Activated naive CD4-positive, alpha-beta T cell treated with anti-CD3 and anti-CD28 coated beads, Interleukin-2, amount 50 U/mL, for 72 hours (primary cell): ENCODE results near the gene LRRFIP1. TPM values are rescaled to one million over a fixed set of nuclear protein-coding genes. Genes with fewer than 3 reads are reported as not detected.
"Not testable (repeated sequence)": the region's sequence is repeated elsewhere in the genome, so short reads cannot be mapped to it uniquely, and the experiment has no call there.

Experiments used
- ATAC-seq, 2 donors: fragments of 150-1000 bp; cut with Tn5 transposase; 2 replicates each; pipeline ENCODE4 v1.10.0; 2021; ENCODE audit warnings: mild to moderate bottlenecking in 2 of 2, moderate library complexity in 2 of 2
- DNase-seq, 2 donors: peaks; one replicate each; pipeline ENCODE4 v3.0.0; 2021 to 2022; ENCODE audit warnings: low spot score in 2 of 2
- H3K27ac Mint-ChIP-seq, 2 donors: one replicate each; pipeline ENCODE4 v1.8.0; 2022; ENCODE audit warnings: mild to moderate bottlenecking in 2 of 2, mixed read lengths in 2 of 2
- H3K36me3 Mint-ChIP-seq, 2 donors: one replicate each; pipeline ENCODE4 v1.8.0; 2022; ENCODE audit warnings: mixed read lengths in 2 of 2
- H3K9me3 Mint-ChIP-seq, 2 donors: one replicate each; pipeline ENCODE4 v1.8.0; 2022; ENCODE audit warnings: mixed read lengths in 2 of 2
- total RNA-seq, 2 donors: library from RNA; stranded (reverse); gene quantifications; one replicate each; pipeline ENCODE4 v1.2.3, GENCODE V29; 2022

LRRFIP1 gene
- total RNA-seq, 2 donors from 2014 or later, result 190 to 193 TPM

GRCh38 chr2:237760506-237761502 is 133.4 kb downstream of the LRRFIP1 start:
- DNase-seq (no peak), ATAC-seq (no peak)
- no peaks in the 10 kb centered on the region for H3K9me3 Mint-ChIP-seq
- H3K36me3 Mint-ChIP-seq, result peaks cover 12 to 13% of the 10 kb centered on the region in 2 donors
- H3K27ac Mint-ChIP-seq, result no peak overlapping the region

GRCh38 chr2:237762291-237763182 is 135.2 kb downstream of the LRRFIP1 start:
- H3K36me3 Mint-ChIP-seq, result peaks cover 7 to 13% of the 10 kb centered on the region in 2 donors
- ATAC-seq, result peak; percentile 16 to 92
- DNase-seq, H3K9me3 Mint-ChIP-seq: not testable (repeated sequence)
- peak overlapping the region; percentile 35 to 70 for H3K27ac Mint-ChIP-seq

- Mint-ChIP-seq H3K36me3 (peaks cover 7 to 13% of the 10 kb centered on the region in 2 donors), H3K27ac (peak overlapping the region in 1 of 2 donors; percentile 35), H3K9me3 (no peaks in the 10 kb centered on the region)
- DNase-seq, result no peak
- no peak for ATAC-seq
These were observed 136.4 kb downstream of the LRRFIP1 start for GRCh38 chr2:237763812-237764211.

GRCh38 chr2:237765122-237765521 is 137.7 kb downstream of the LRRFIP1 start:
- not testable (repeated sequence) for H3K27ac Mint-ChIP-seq, H3K9me3 Mint-ChIP-seq, ATAC-seq, DNase-seq
- H3K36me3 Mint-ChIP-seq, result peaks cover 4 to 11% of the 10 kb centered on the region in 2 donors

GRCh38 chr2:237765875-237766274 is 138.5 kb downstream of the LRRFIP1 start:
- H3K9me3 Mint-ChIP-seq, result no peaks in the 10 kb centered on the region
- peaks cover 0 to 7% of the 10 kb centered on the region in 2 donors for H3K36me3 Mint-ChIP-seq
- ATAC-seq (no peak), DNase-seq (no peak)
- H3K27ac Mint-ChIP-seq, result no peak overlapping the region

GRCh38 chr2:237766340-237766739 is 139.0 kb downstream of the LRRFIP1 start:
- DNase-seq (no peak), ATAC-seq (no peak)
- Mint-ChIP-seq H3K36me3 (peaks cover 0 to 7% of the 10 kb centered on the region in 2 donors), H3K9me3 (no peaks in the 10 kb centered on the region), H3K27ac (no peak overlapping the region)

- Mint-ChIP-seq H3K27ac (peak overlapping the region; percentile 27 to 73), H3K36me3 (peaks cover 21 to 30% of the 10 kb centered on the region in 2 donors), H3K9me3 (no peaks in the 10 kb centered on the region)
- no peak for DNase-seq
- ATAC-seq, result no peak
These were observed 145.1 kb downstream of the LRRFIP1 start for GRCh38 chr2:237772513-237772912.

GRCh38 chr2:237773826-237774225 is 146.4 kb downstream of the LRRFIP1 start:
- DNase-seq (no peak), ATAC-seq (no peak)
- Mint-ChIP-seq H3K27ac (no peak overlapping the region), H3K36me3 (peaks cover 29 to 41% of the 10 kb centered on the region in 2 donors), H3K9me3 (no peaks in the 10 kb centered on the region)

GRCh38 chr2:237774811-237775553 is 147.6 kb downstream of the LRRFIP1 start:
- peak; percentile 75 to 79 for ATAC-seq
- H3K27ac Mint-ChIP-seq, result peak overlapping the region; percentile 72 to 81
- peaks cover 40 to 51% of the 10 kb centered on the region in 2 donors for H3K36me3 Mint-ChIP-seq
- no peaks in the 10 kb centered on the region for H3K9me3 Mint-ChIP-seq
- peak in 1 of 2 donors; percentile 53 for DNase-seq

GRCh38 chr2:237779521-237779920 is 152.1 kb downstream of the LRRFIP1 start:
- DNase-seq (no peak), ATAC-seq (no peak)
- peaks cover 60 to 83% of the 10 kb centered on the region in 2 donors for H3K36me3 Mint-ChIP-seq

GRCh38 chr2:237782181-237782580 is 154.8 kb downstream of the LRRFIP1 start:
- Mint-ChIP-seq H3K9me3 (peaks cover 3 to 19% of the 10 kb centered on the region in 2 donors), H3K36me3 (peaks cover 64 to 86% of the 10 kb centered on the region in 2 donors), H3K27ac (peak overlapping the region in 1 of 2 donors; percentile 52)
- DNase-seq (no peak), ATAC-seq (peak in 1 of 2 donors; percentile 13)

More at GRCh38 chr2:237779521-237779920, 152.1 kb downstream of the LRRFIP1 start:
- Mint-ChIP-seq H3K27ac (no peak overlapping the region), H3K9me3 (peaks cover 0 to 3% of the 10 kb centered on the region in 2 donors)

GRCh38 chr2:237783678-237784077 is 156.3 kb downstream of the LRRFIP1 start:
- Mint-ChIP-seq H3K36me3 (peaks cover 57 to 76% of the 10 kb centered on the region in 2 donors), H3K9me3 (peaks cover 3 to 19% of the 10 kb centered on the region in 2 donors)
- H3K27ac Mint-ChIP-seq, DNase-seq, ATAC-seq: not testable (repeated sequence)

GRCh38 chr2:237786936-237787335 is 159.5 kb downstream of the LRRFIP1 start:
- H3K9me3 Mint-ChIP-seq, result peaks cover 3 to 19% of the 10 kb centered on the region in 2 donors
- no peak for ATAC-seq
- peaks cover 33 to 47% of the 10 kb centered on the region in 2 donors for H3K36me3 Mint-ChIP-seq

GRCh38 chr2:237790353-237790752 is 163.0 kb downstream of the LRRFIP1 start:
- no peak for DNase-seq
- ATAC-seq, result peak in 1 of 2 donors; percentile 53
- Mint-ChIP-seq H3K27ac (no peak overlapping the region), H3K9me3 (peaks cover 3 to 13% of the 10 kb centered on the region in 2 donors), H3K36me3 (peaks cover 19% of the 10 kb centered on the region in 2 donors)

More at GRCh38 chr2:237786936-237787335, 159.5 kb downstream of the LRRFIP1 start:
- peak overlapping the region in 1 of 2 donors; percentile 64 for H3K27ac Mint-ChIP-seq
- no peak for DNase-seq

- ATAC-seq, result no peak
- H3K27ac Mint-ChIP-seq, result no peak overlapping the region
- DNase-seq, result no peak
- H3K36me3 Mint-ChIP-seq, result peaks cover 4 to 5% of the 10 kb centered on the region in 2 donors
- H3K9me3 Mint-ChIP-seq, result no peaks in the 10 kb centered on the region
These were observed 164.8 kb downstream of the LRRFIP1 start for GRCh38 chr2:237791977-237792727.
